B cell (primary cell): ENCODE data around the gene SHC3. TPM values are rescaled to one million over a fixed set of nuclear protein-coding genes. Genes with fewer than 3 reads are reported as not detected.

Experiments used
- ATAC-seq: fragments of 200-7000 bp; cut with Tn5 transposase; one replicate; pipeline ENCODE4 v1.10.0; 2021; ENCODE audit warnings: low read depth, mild to moderate bottlenecking, moderate number of reproducible peaks, moderate library complexity
- CTCF ChIA-PET: fragments of 350-600 bp; sonication (Branson Sonifier 250); formaldehyde crosslinking; loops from one replicate; lab custom pipeline; 2021; ENCODE audit warnings: antibody characterized with exemption, inconsistent platforms; lab: Charles Lee
- POLR2A ChIA-PET: fragments of 350-600 bp; sonication (Branson Sonifier 250); formaldehyde crosslinking; loops from one replicate; lab custom pipeline; 2021; ENCODE audit warnings: antibody characterized with exemption; lab: Charles Lee
- DNase-seq: peaks from one replicate; pipeline ENCODE4 v3.0.0; 2013
- H2AFZ ChIP-seq: 2 replicates; pipeline ENCODE4 v1.6.1; 2012; ENCODE audit warnings: mild to moderate bottlenecking, low read depth, low read length; ENCODE audit not compliant: insufficient read depth, poor library complexity, severe bottlenecking
- H3K27ac ChIP-seq, 2 donors: 1 replicate in 1 of 2; 2 replicates in 1 of 2; pipeline ENCODE4 v1.5.1; 2012 to 2013; ENCODE audit warnings: low read length in 2 of 2, mild to moderate bottlenecking in 2 of 2, moderate library complexity in 1 of 2
- H3K27me3 ChIP-seq, 4 experiments: fragments of 200-600 bp in 1 of 4; sonication (generic) in 1 of 4; replicated peaks in 1 of 4; 1 replicate in 2 of 4; 2 replicates in 2 of 4; pipeline versions ENCODE4 v1.6.1 to v1.7.0; 2013 to 2016; ENCODE audit warnings: low read length in 3 of 4, mild to moderate bottlenecking in 2 of 4, mixed read lengths in 1 of 4, moderate library complexity in 1 of 4; ENCODE audit not compliant: insufficient read depth in 4 of 4, control insufficient read depth in 3 of 4; ENCODE audit errors: control extremely low read depth in 1 of 4
- H3K36me3 ChIP-seq, 2 experiments: replicated peaks in 1 of 2; 1 replicate in 1 of 2; 2 replicates in 1 of 2; pipeline versions ENCODE4 v1.6.1 to v1.7.1; 2013; ENCODE audit warnings: low read length in 1 of 2; ENCODE audit not compliant: insufficient read depth in 2 of 2, control insufficient read depth in 1 of 2; ENCODE audit errors: control extremely low read depth in 1 of 2, extremely low read depth in 1 of 2
- H3K4me1 ChIP-seq, 2 donors: fragments of 200-600 bp in 1 of 2; sonication (generic) in 1 of 2; 1 replicate in 1 of 2; 2 replicates in 1 of 2; pipeline versions ENCODE4 v1.5.1 to v1.6.1; 2013 to 2017; ENCODE audit warnings: low read length in 2 of 2; ENCODE audit not compliant: control insufficient read depth in 2 of 2, insufficient read depth in 2 of 2
- H3K4me2 ChIP-seq: replicated peaks from 2 replicates; pipeline ENCODE3; 2012; ENCODE audit warnings: mild to moderate bottlenecking, low read depth, low read length; ENCODE audit not compliant: poor library complexity, severe bottlenecking
- H3K4me3 ChIP-seq, 5 experiments: fragments of 200-600 bp in 1 of 5; sonication (generic) in 1 of 5; 1 replicate in 3 of 5; 2 replicates in 2 of 5; pipeline versions ENCODE4 v1.5.1 to v1.7.0; 2011 to 2016; ENCODE audit warnings: low read length in 4 of 5, mild to moderate bottlenecking in 4 of 5, low read depth in 2 of 5, control low read depth in 1 of 5, moderate library complexity in 1 of 5; ENCODE audit not compliant: insufficient read depth in 1 of 5; ENCODE audit errors: control extremely low read depth in 1 of 5, extremely low read depth in 1 of 5
- H3K79me2 ChIP-seq: fragments of 200-600 bp; sonication (generic); one replicate; pipeline ENCODE4 v1.6.0; 2016; ENCODE audit warnings: low read length; ENCODE audit not compliant: control insufficient read depth, insufficient read depth
- H3K9ac ChIP-seq: fragments of 200-600 bp; sonication (generic); 2 replicates; pipeline ENCODE4 v1.6.1; 2017; ENCODE audit warnings: mild to moderate bottlenecking, low read length, moderate library complexity
- H3K9me3 ChIP-seq, 3 donors: one replicate each; pipeline versions ENCODE4 v1.6.1 to v1.7.1; 2013; ENCODE audit warnings: low read length in 2 of 3; ENCODE audit not compliant: control insufficient read depth in 2 of 3, insufficient read depth in 1 of 3; ENCODE audit errors: control extremely low read depth in 1 of 3
- H4K20me1 ChIP-seq: 2 replicates; pipeline ENCODE4 v1.6.0; 2012; ENCODE audit warnings: mild to moderate bottlenecking, low read length; ENCODE audit not compliant: insufficient read depth, control insufficient read depth, poor library complexity, severe bottlenecking
- H3K27ac Mint-ChIP-seq: one replicate; pipeline ENCODE4 v1.8.0; 2021; ENCODE audit warnings: mixed read lengths
- H3K27me3 Mint-ChIP-seq: one replicate; pipeline ENCODE4 v1.8.0; 2021; ENCODE audit warnings: mixed read lengths
- H3K4me1 Mint-ChIP-seq: one replicate; pipeline ENCODE4 v1.8.0; 2021; ENCODE audit warnings: mixed read lengths
- H3K4me3 Mint-ChIP-seq: one replicate; pipeline ENCODE4 v1.8.0; 2021; ENCODE audit warnings: mixed read lengths
- H3K9me3 Mint-ChIP-seq: one replicate; pipeline ENCODE4 v1.8.0; 2022; ENCODE audit warnings: mixed read lengths; ENCODE audit not compliant: insufficient read depth
- CTCF ChIP-seq: fragments of 200-600 bp; IDR thresholded peaks from one replicate; pipeline ENCODE4 v1.8.0; 2022; ENCODE audit warnings: antibody characterized with exemption, mild to moderate bottlenecking
- EZH2 ChIP-seq: IDR thresholded peaks from 2 replicates; pipeline ENCODE4 v1.6.1; 2012; ENCODE audit warnings: borderline replicate concordance, low read depth, mild to moderate bottlenecking, moderate library complexity, low read length; ENCODE audit not compliant: insufficient read depth, poor library complexity, severe bottlenecking
- WGBS: methylation state at CpG from one replicate; pipeline ENCODE4 v1.1.5; 2013; ENCODE audit warnings: missing lambda C conversion rate; ENCODE audit not compliant: insufficient coverage; 5-methylcytosine and 5-hydroxymethylcytosine counted together
- intact Hi-C: fragments of 100-400 bp; cut with micrococcal nuclease; formaldehyde crosslinking; loops from one replicate; pipeline ENCODE4 v1.10.0; 2022
- polyA plus RNA-seq: library from polyadenylated mRNA; depleted of rRNA; stranded (reverse); fragments of >200 nt; gene quantifications from 2 replicates; pipeline ENCODE4 v1.2.3, GENCODE V29; 2012
- total RNA-seq, 2 donors: library from RNA; stranded (reverse); fragments of 120-200 nt in 1 of 2; gene quantifications; 1 replicate in 1 of 2; 2 replicates in 1 of 2; pipeline versions ENCODE4 v1.2.3 to v1.2.4, GENCODE V29; 2013 to 2022

The SHC3 gene
- total and polyA plus RNA-seq, 2 donors (not counting 1 experiment from before 2014, with no cell fraction given), result 0.03 TPM; not detected in 1

- Histone ChIP-seq H3K9ac (no peak overlapping the region), H3K4me1 (no peaks in the 10 kb centered on the region), H2AFZ (no peak overlapping the region), H4K20me1 (no peaks in the 10 kb centered on the region), H3K4me2 (no peak overlapping the region), H3K79me2 (no peaks in the 10 kb centered on the region), H3K9me3 (peaks cover 0 to 3% (median 0%) of the 10 kb centered on the region in 3 donors), H3K27ac (no peak overlapping the region), H3K4me3 (no peak overlapping the region), H3K27me3 (peaks cover 0 to 9% (median 2%) of the 10 kb centered on the region in 4 experiments), H3K36me3 (no peaks in the 10 kb centered on the region)
- no peaks in the 10 kb centered on the region for H3K9me3 Mint-ChIP-seq
- CTCF ChIA-PET, result no interaction called here
- no CpG with 5 or more reads among the region's 2 CpGs for WGBS
- H3K4me3 Mint-ChIP-seq, result no peak overlapping the region
- H3K27me3 Mint-ChIP-seq, result peaks cover 27% of the 10 kb centered on the region
- intact Hi-C loops, result no loop called here
- POLR2A ChIA-PET, result no interaction called here
- DNase-seq, result no peak
- ATAC-seq, result no peak
- no peak for TF ChIP-seq EZH2
- no peak for TF ChIP-seq CTCF
- H3K4me1 Mint-ChIP-seq, result no peaks in the 10 kb centered on the region
- no peak overlapping the region for H3K27ac Mint-ChIP-seq
Measured at GRCh38 chr9:88979791-88980190, 198.8 kb downstream of the SHC3 start.

GRCh38 chr9:88979021-88979420 lies 199.6 kb downstream of the SHC3 start:
- no peak overlapping the region for H3K9ac ChIP-seq
- peaks cover 19% of the 10 kb centered on the region for H3K27me3 Mint-ChIP-seq
- intact Hi-C loops, result no loop called here
- DNase-seq (no peak), ATAC-seq (no peak)
- CTCF ChIA-PET, result no interaction called here
- 89% methylated on average over 1 of the region's 2 CpGs for WGBS
- no peak overlapping the region for H3K4me3 Mint-ChIP-seq
- peaks cover 0 to 6% (median under 1%) of the 10 kb centered on the region in 4 experiments for H3K27me3 ChIP-seq
- no peaks in the 10 kb centered on the region for H3K36me3 ChIP-seq
- no peak overlapping the region for H2AFZ ChIP-seq
- no peaks in the 10 kb centered on the region for H4K20me1 ChIP-seq
- H3K9me3 Mint-ChIP-seq, result no peaks in the 10 kb centered on the region
- no peaks in the 10 kb centered on the region for H3K4me1 ChIP-seq
- H3K4me1 Mint-ChIP-seq, result no peaks in the 10 kb centered on the region
- POLR2A ChIA-PET, result no interaction called here
- H3K9me3 ChIP-seq, result peaks cover 0 to 3% (median 0%) of the 10 kb centered on the region in 3 donors
- H3K4me3 ChIP-seq, result no peak overlapping the region
- no peak overlapping the region for H3K27ac Mint-ChIP-seq
- no peak overlapping the region for H3K27ac ChIP-seq
- no peak for TF ChIP-seq EZH2
- no peak for TF ChIP-seq CTCF
- H3K4me2 ChIP-seq, result no peak overlapping the region
- no peaks in the 10 kb centered on the region for H3K79me2 ChIP-seq
